Neural crest cell (in vitro differentiated cells): ENCODE data around the gene ZNF777. TPM values are rescaled to one million over a fixed set of nuclear protein-coding genes. Genes with fewer than 3 reads are reported as not detected.

Experiments used
- DNase-seq: peaks from one replicate; pipeline ENCODE4 v3.0.0; 2021; ENCODE audit warnings: low read depth, mixed read lengths, low spot score
- H3K27ac Mint-ChIP-seq: one replicate; pipeline ENCODE4 v1.8.0; 2021; ENCODE audit warnings: mild to moderate bottlenecking, mixed read lengths; ENCODE audit not compliant: unreplicated experiment
- H3K27me3 Mint-ChIP-seq: 2 replicates; pipeline ENCODE4 v1.8.0; 2021; ENCODE audit warnings: low read depth, mild to moderate bottlenecking, mixed read lengths
- H3K36me3 Mint-ChIP-seq: 2 replicates; pipeline ENCODE4 v1.8.0; 2021; ENCODE audit warnings: low read depth, mild to moderate bottlenecking, mixed read lengths
- H3K4me1 Mint-ChIP-seq: 2 replicates; pipeline ENCODE4 v1.8.0; 2021; ENCODE audit warnings: mixed read lengths
- H3K4me3 Mint-ChIP-seq: one replicate; pipeline ENCODE4 v1.8.0; 2021; ENCODE audit warnings: mild to moderate bottlenecking, mixed read lengths
- H3K9me3 Mint-ChIP-seq: 2 replicates; pipeline ENCODE4 v1.8.0; 2021; ENCODE audit warnings: mixed read lengths
- CTCF ChIP-seq: fragments of 200-600 bp; sonication (generic); conservative IDR thresholded peaks from 2 replicates; pipeline ENCODE4 v1.5.0; 2021; ENCODE audit warnings: antibody characterized with exemption, mild to moderate bottlenecking
- total RNA-seq: library from RNA; stranded (reverse); gene quantifications from 2 replicates; pipeline ENCODE4 v1.2.1, GENCODE V29; 2021

The ZNF777 gene
- total RNA-seq, 1 donor from 2014 or later: 20.8 TPM

DNA sequence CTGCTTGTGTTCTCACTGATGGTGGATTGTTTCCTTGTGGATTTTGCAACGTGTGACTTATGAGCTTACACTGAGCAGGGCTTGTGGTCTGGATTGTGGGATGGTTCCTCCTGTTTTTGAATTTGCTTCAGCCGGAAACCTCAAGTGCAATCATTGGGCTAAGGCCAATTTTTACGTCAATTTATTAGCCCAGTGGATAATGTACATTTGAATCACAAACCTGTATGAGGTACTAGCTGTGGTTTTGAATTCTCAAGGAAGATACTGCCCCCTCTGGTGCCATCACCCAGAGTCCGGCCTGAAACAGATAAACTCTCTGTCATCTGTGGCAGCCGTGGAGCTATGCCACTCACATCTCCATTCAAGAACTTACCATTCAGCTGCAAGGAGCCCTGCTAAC lies 7.3 kb upstream of the ZNF777 start:
- Mint-ChIP-seq H3K9me3 (peaks cover 8% of the 10 kb centered on the region), H3K27ac (no peak overlapping the region), H3K4me3 (no peak overlapping the region), H3K27me3 (peaks cover 7% of the 10 kb centered on the region), H3K4me1 (no peaks in the 10 kb centered on the region), H3K36me3 (peaks cover 39% of the 10 kb centered on the region)
- DNase-seq: no peak
- TF ChIP-seq CTCF: no peak

GRCh38 chr7:149467321-149467859 lies 6.5 kb upstream of the ZNF777 start:
- Mint-ChIP-seq H3K27ac (no peak overlapping the region), H3K27me3 (peaks cover 9% of the 10 kb centered on the region), H3K9me3 (peaks cover 8% of the 10 kb centered on the region), H3K4me3 (no peak overlapping the region), H3K4me1 (no peaks in the 10 kb centered on the region), H3K36me3 (peaks cover 32% of the 10 kb centered on the region)
- no peak for TF ChIP-seq CTCF
- DNase-seq: no peak

DNA sequence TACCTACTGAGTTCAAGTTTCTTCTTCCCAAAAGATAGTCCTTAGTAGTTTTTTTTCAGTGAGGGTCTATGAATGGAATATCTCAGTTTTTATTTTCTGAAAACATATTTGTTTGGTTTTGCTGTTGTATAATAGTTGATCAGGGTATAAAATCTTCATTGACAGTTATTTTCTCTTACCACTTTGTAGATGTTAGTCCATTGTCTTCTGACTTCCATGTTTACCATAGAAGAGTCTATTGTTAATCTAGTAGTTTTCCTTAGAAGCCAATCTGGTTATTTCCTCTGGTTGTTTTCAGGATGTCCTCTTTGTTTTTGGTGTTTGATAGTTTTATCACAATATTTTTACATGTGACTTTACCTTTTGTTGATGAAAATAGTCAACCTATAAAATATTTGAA lies 5.5 kb upstream of the ZNF777 start:
- no peak overlapping the region for H3K4me3 Mint-ChIP-seq
- no peak overlapping the region for H3K27ac Mint-ChIP-seq
- peaks cover 8% of the 10 kb centered on the region for H3K9me3 Mint-ChIP-seq
- no peak for TF ChIP-seq CTCF
- H3K4me1 Mint-ChIP-seq: peaks cover 1% of the 10 kb centered on the region
- no peak for DNase-seq
- H3K27me3 Mint-ChIP-seq: peaks cover 14% of the 10 kb centered on the region
- H3K36me3 Mint-ChIP-seq: peaks cover 25% of the 10 kb centered on the region

- H3K9me3 Mint-ChIP-seq: peaks cover 6% of the 10 kb centered on the region
Observed at GRCh38 chr7:149463500-149464161, 2.8 kb upstream of the ZNF777 start.

DNA sequence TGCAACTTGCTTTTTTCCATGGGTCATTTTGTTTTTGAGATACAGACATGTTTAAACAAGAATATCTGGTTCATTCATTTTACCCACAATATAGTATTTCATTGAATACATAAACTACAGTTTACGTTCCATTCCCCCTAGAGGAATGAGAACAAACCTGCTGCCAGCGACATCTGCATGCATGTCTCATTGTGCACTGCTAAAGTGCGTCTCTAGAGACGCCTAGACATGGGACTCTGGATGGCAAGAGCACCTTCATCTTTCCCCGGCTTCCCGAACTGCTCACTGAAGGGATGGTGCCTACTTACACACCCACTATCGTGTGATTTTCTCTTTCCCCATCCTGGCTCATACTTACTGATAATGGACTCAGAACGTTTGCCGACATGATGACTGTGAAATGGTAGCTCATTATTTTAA lies 1.2 kb upstream of the ZNF777 start:
- Mint-ChIP-seq H3K27me3 (peaks cover 18% of the 10 kb centered on the region), H3K36me3 (peaks cover 7% of the 10 kb centered on the region), H3K4me1 (peaks cover 18% of the 10 kb centered on the region), H3K4me3 (peak overlapping the region; percentile 72), H3K27ac (no peak overlapping the region), H3K9me3 (peaks cover 6% of the 10 kb centered on the region)
- no peak for DNase-seq
- no peak for TF ChIP-seq CTCF

More at GRCh38 chr7:149463500-149464161, 2.8 kb upstream of the ZNF777 start:
- no peak for DNase-seq
- peaks cover 11% of the 10 kb centered on the region for H3K4me1 Mint-ChIP-seq
- no peak overlapping the region for H3K4me3 Mint-ChIP-seq
- no peak overlapping the region for H3K27ac Mint-ChIP-seq
- TF ChIP-seq CTCF: no peak
- H3K27me3 Mint-ChIP-seq: peaks cover 18% of the 10 kb centered on the region
- peaks cover 10% of the 10 kb centered on the region for H3K36me3 Mint-ChIP-seq
